Measurements from ENCODE around the gene HPS5.
"Not testable (repeated sequence)": the region's sequence is repeated elsewhere in the genome, so short reads cannot be mapped to it uniquely, and the experiment has no call there.

Gene HPS5

GRCh38 chr11:18269252-18269651 lies 52.7 kb downstream of the HPS5 start:
- DNase-seq (ENCODE audit: low read depth in 2 of 2): not testable (repeated sequence)

- not testable (repeated sequence) for DNase-seq (ENCODE audit: low read depth in 2 of 2)
Observed at GRCh38 chr11:18267335-18268133, 54.4 kb downstream of the HPS5 start.

GRCh38 chr11:18265949-18266348 lies 56.0 kb downstream of the HPS5 start, which contains the start of gene SAA1:
Gene SAA1, plus strand, starts transcription at chr11:18266264. Its CDS starts 624 bp downstream, at chr11:18266888.
- no peak for DNase-seq (ENCODE audit: low read depth in 2 of 2)

- no peak for DNase-seq (ENCODE audit: low read depth in 2 of 2)
Observed at GRCh38 chr11:18264677-18265555, 57.0 kb downstream of the HPS5 start.

- DNase-seq (ENCODE audit: low read depth in 2 of 2): no peak
Observed at GRCh38 chr11:18264035-18264434, 57.9 kb downstream of the HPS5 start.

GRCh38 chr11:18262681-18263350 lies 59.1 kb downstream of the HPS5 start:
- not testable (repeated sequence) for DNase-seq (ENCODE audit: low read depth in 2 of 2)

- DNase-seq (ENCODE audit: low read depth in 2 of 2): no peak
Observed at GRCh38 chr11:18261721-18262120, 60.2 kb downstream of the HPS5 start.

GRCh38 chr11:18259259-18259658 lies 62.7 kb downstream of the HPS5 start:
- DNase-seq (ENCODE audit: low read depth in 2 of 2): no peak

GRCh38 chr11:18254781-18255361 lies 67.1 kb downstream of the HPS5 start:
- no peak for DNase-seq (ENCODE audit: low read depth in 2 of 2)

- no peak for DNase-seq (ENCODE audit: low read depth in 2 of 2)
Observed at GRCh38 chr11:18253778-18254338, 68.1 kb downstream of the HPS5 start.

- no peak for DNase-seq (ENCODE audit: low read depth in 2 of 2)
Observed at GRCh38 chr11:18253233-18253632, 68.7 kb downstream of the HPS5 start.

GRCh38 chr11:18248561-18248960 lies 73.4 kb downstream of the HPS5 start, which contains the start of gene SAA2:
Gene SAA2, minus strand, starts transcription at chr11:18248668. Its CDS starts 657 bp downstream, at chr11:18248011.
- no peak for DNase-seq (ENCODE audit: low read depth in 2 of 2)

GRCh38 chr11:18247191-18247581 lies 74.8 kb downstream of the HPS5 start:
- not testable (repeated sequence) for DNase-seq (ENCODE audit: low read depth in 2 of 2)

- DNase-seq (ENCODE audit: low read depth in 2 of 2): not testable (repeated sequence)
Observed at GRCh38 chr11:18246379-18247190, 75.4 kb downstream of the HPS5 start.

- no peak for DNase-seq (ENCODE audit: low read depth in 2 of 2)
Observed at GRCh38 chr11:18245396-18245795, 76.5 kb downstream of the HPS5 start.

GRCh38 chr11:18243783-18244362 lies 78.1 kb downstream of the HPS5 start:
- DNase-seq (ENCODE audit: low read depth in 2 of 2): peak in 1 of 2 experiments; percentile 40

GRCh38 chr11:18239655-18240054 lies 82.3 kb downstream of the HPS5 start:
- no peak for DNase-seq (ENCODE audit: low read depth in 2 of 2)

- no peak for DNase-seq (ENCODE audit: low read depth in 2 of 2)
Observed at GRCh38 chr11:18236664-18237356, 85.1 kb downstream of the HPS5 start, which contains the start of gene SAA4. Gene SAA4, minus strand, starts transcription at chr11:18236802. Its CDS starts 876 bp downstream, at chr11:18235926.

Data from stimulated activated CD4-positive, alpha-beta T cell treated with anti-CD3 and anti-CD28 coated beads, Interleukin-12 subunit alpha, Interleukin-12 subunit beta, amount 100 ng/mL, for 24 hours (primary cell).